HEK293 (cell line): ENCODE results near the gene ABR.

Source experiments
- CTCF ChIA-PET: fragments of 350-600 bp; formaldehyde crosslinking; extraction: SDS; loops from one replicate; lab custom pipeline; 2021; ENCODE audit warnings: antibody characterized with exemption; lab: Yijun Ruan, JAX
- POLR2A ChIA-PET: fragments of 300-600 bp; formaldehyde crosslinking; extraction: SDS; loops from one replicate; lab custom pipeline; 2020; ENCODE audit warnings: antibody characterized with exemption, inconsistent platforms; lab: Yijun Ruan, JAX
- H3K27ac ChIP-seq: fragments of 200-500 bp; sonication (Bioruptor generic); 2 replicates; pipeline ENCODE4 v1.5.1; 2014; ENCODE audit warnings: low read depth, low read length, control low read depth, inconsistent platforms; ENCODE audit errors: extremely low read depth
- H3K36me3 ChIP-seq, 2 experiments: fragments of 200-500 bp in 1 of 2; sonication (Bioruptor generic) in 1 of 2; 1 replicate in 1 of 2; 2 replicates in 1 of 2; pipeline ENCODE4 v1.5.1; 2014 to 2017; ENCODE audit warnings: inconsistent platforms in 2 of 2, low read length in 2 of 2; ENCODE audit not compliant: control insufficient read depth in 2 of 2, insufficient read depth in 1 of 2
- H3K4me1 ChIP-seq: fragments of 200-500 bp; sonication (Bioruptor generic); 2 replicates; pipeline ENCODE4 v1.5.1; 2014; ENCODE audit warnings: mild to moderate bottlenecking, low read length, inconsistent platforms; ENCODE audit not compliant: control insufficient read depth, insufficient read depth
- H3K4me3 ChIP-seq: 2 replicates; pipeline ENCODE4 v1.5.1; 2011; ENCODE audit warnings: low read depth, mild to moderate bottlenecking, control low read depth, low read length, moderate library complexity
- H3K9me3 ChIP-seq: fragments of 200-500 bp; sonication (Bioruptor generic); 2 replicates; pipeline ENCODE4 v1.5.1; 2014; ENCODE audit warnings: low read depth, low read length, inconsistent platforms; ENCODE audit not compliant: control insufficient read depth, insufficient read depth
- GFI1B ChIP-seq: fragments of 450-650 bp; formaldehyde crosslinking; IDR thresholded peaks from 2 replicates; pipeline ENCODE4 v1.5.1; 2016; ENCODE audit warnings: missing biosample characterization, missing genetic modification characterization
- SP3 ChIP-seq: fragments of 450-650 bp; formaldehyde crosslinking; IDR thresholded peaks from 2 replicates; pipeline ENCODE4 v1.5.1; 2016; ENCODE audit warnings: missing biosample characterization, missing genetic modification characterization
- TCF7L2 ChIP-seq: IDR thresholded peaks from 2 replicates; pipeline ENCODE4 v1.6.1; 2011; ENCODE audit warnings: low read depth, mild to moderate bottlenecking, inconsistent platforms, low read length, moderate library complexity, borderline replicate concordance
- ZNF121 ChIP-seq: fragments of 450-650 bp; formaldehyde crosslinking; IDR thresholded peaks from 2 replicates; pipeline ENCODE4 v1.5.1; 2016; ENCODE audit warnings: missing biosample characterization, missing genetic modification characterization
- ZNF133 ChIP-seq: fragments of 450-650 bp; formaldehyde crosslinking; IDR thresholded peaks from 2 replicates; pipeline ENCODE4 v1.5.1; 2016; ENCODE audit warnings: missing biosample characterization, missing genetic modification characterization
- ZNF155 ChIP-seq: fragments of 450-650 bp; formaldehyde crosslinking; IDR thresholded peaks from 2 replicates; pipeline ENCODE4 v1.5.1; 2016; ENCODE audit warnings: missing biosample characterization, missing genetic modification characterization
- ZNF214 ChIP-seq: fragments of 450-650 bp; formaldehyde crosslinking; IDR thresholded peaks from 2 replicates; pipeline ENCODE4 v1.5.1; 2017; ENCODE audit warnings: missing biosample characterization, mild to moderate bottlenecking, missing genetic modification characterization, borderline replicate concordance
- ZNF223 ChIP-seq: fragments of 450-650 bp; formaldehyde crosslinking; IDR thresholded peaks from 2 replicates; pipeline ENCODE4 v1.5.1; 2016; ENCODE audit warnings: missing biosample characterization, missing genetic modification characterization
- ZNF350 ChIP-seq: fragments of 450-650 bp; formaldehyde crosslinking; IDR thresholded peaks from 2 replicates; pipeline ENCODE4 v1.5.0; 2017; ENCODE audit warnings: missing biosample characterization, mild to moderate bottlenecking, missing genetic modification characterization
- ZNF48 ChIP-seq: fragments of 450-650 bp; formaldehyde crosslinking; IDR thresholded peaks from 2 replicates; pipeline ENCODE4 v1.5.1; 2016; ENCODE audit warnings: missing biosample characterization, missing genetic modification characterization
- ZNF549 ChIP-seq: fragments of 450-650 bp; IDR thresholded peaks from 2 replicates; pipeline ENCODE4 v1.5.1; 2018; ENCODE audit warnings: missing biosample characterization, missing genetic modification characterization, mild to moderate bottlenecking, inconsistent platforms, moderate library complexity
- ZNF658 ChIP-seq: fragments of 450-650 bp; formaldehyde crosslinking; IDR thresholded peaks from 2 replicates; pipeline ENCODE4; 2016; ENCODE audit warnings: missing biosample characterization, missing genetic modification characterization
- ZNF777 ChIP-seq: fragments of 450-650 bp; formaldehyde crosslinking; IDR thresholded peaks from 2 replicates; pipeline ENCODE4 v1.5.1; 2017; ENCODE audit warnings: missing biosample characterization, missing genetic modification characterization, borderline replicate concordance
- ZNF791 ChIP-seq: fragments of 450-650 bp; formaldehyde crosslinking; IDR thresholded peaks from 2 replicates; pipeline ENCODE4 v1.5.1; 2016; ENCODE audit warnings: missing biosample characterization, missing genetic modification characterization
- TF ChIP-seq, protein P1 (sequence below): fragments of 450-650 bp; formaldehyde crosslinking; IDR thresholded peaks from 2 replicates; pipeline ENCODE4 v1.5.1; 2016; ENCODE audit warnings: missing biosample characterization, missing genetic modification characterization, borderline replicate concordance
- TF ChIP-seq, protein P2 (sequence below): fragments of 450-650 bp; formaldehyde crosslinking; IDR thresholded peaks from 2 replicates; pipeline ENCODE4 v1.5.1; 2017; ENCODE audit warnings: missing biosample characterization, missing genetic modification characterization
- TF ChIP-seq, protein P3 (sequence below): fragments of 450-650 bp; formaldehyde crosslinking; IDR thresholded peaks from 2 replicates; pipeline ENCODE4 v1.5.1; 2016; ENCODE audit warnings: missing biosample characterization, missing genetic modification characterization
- TF ChIP-seq, protein P4 (sequence below): fragments of 450-650 bp; formaldehyde crosslinking; IDR thresholded peaks from 2 replicates; pipeline ENCODE4 v1.5.0; 2017; ENCODE audit warnings: missing biosample characterization, missing genetic modification characterization, borderline replicate concordance
- TF ChIP-seq, protein P5 (sequence below): fragments of 450-650 bp; formaldehyde crosslinking; IDR thresholded peaks from 2 replicates; pipeline ENCODE4 v1.5.1; 2016; ENCODE audit warnings: missing biosample characterization, missing genetic modification characterization

The ABR gene

DNA sequence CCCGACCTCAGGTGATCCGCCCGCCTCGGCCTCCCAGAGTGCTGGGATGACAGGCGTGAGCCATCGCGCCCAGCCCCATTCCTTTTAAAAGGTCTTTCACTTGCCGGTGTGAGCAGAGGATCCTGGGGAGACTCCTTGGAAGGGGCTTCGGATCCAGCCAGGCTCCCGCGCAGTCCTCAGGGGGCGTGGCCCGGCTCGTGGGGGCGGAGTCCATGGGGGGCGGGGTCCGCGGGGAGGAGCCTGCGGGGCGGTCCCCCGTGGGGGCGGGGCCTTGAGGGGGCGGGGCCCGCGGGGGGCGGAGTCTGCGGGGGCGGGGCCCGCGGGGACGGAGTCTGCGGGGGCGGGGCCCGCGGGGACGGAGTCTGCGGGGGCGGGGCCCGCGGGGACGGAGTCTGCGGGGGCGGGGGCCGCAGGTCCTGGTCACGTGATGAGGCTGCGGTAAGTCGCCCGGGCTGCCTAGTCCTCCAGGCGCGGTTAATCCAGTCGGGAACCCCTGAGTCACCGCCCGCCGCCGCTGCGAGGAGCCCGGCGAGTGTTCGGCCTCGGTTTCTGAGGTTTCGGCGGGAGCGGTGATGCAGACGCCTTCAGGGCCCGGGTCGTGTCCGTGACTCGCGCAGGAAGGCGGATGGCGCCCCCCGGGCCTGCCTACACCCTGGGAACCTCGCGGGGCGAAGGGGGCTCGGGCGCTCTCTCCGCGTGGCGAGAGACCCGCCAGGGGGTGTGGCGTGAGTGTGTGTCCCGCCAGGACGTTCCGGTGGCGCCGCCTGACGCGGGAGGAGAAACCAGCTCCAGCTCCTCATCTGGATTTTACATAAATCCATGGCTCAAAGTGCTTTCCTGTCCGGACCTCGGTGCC lies 23.6 kb upstream of the ABR start (continued):
- TF ChIP-seq, protein P1, sequence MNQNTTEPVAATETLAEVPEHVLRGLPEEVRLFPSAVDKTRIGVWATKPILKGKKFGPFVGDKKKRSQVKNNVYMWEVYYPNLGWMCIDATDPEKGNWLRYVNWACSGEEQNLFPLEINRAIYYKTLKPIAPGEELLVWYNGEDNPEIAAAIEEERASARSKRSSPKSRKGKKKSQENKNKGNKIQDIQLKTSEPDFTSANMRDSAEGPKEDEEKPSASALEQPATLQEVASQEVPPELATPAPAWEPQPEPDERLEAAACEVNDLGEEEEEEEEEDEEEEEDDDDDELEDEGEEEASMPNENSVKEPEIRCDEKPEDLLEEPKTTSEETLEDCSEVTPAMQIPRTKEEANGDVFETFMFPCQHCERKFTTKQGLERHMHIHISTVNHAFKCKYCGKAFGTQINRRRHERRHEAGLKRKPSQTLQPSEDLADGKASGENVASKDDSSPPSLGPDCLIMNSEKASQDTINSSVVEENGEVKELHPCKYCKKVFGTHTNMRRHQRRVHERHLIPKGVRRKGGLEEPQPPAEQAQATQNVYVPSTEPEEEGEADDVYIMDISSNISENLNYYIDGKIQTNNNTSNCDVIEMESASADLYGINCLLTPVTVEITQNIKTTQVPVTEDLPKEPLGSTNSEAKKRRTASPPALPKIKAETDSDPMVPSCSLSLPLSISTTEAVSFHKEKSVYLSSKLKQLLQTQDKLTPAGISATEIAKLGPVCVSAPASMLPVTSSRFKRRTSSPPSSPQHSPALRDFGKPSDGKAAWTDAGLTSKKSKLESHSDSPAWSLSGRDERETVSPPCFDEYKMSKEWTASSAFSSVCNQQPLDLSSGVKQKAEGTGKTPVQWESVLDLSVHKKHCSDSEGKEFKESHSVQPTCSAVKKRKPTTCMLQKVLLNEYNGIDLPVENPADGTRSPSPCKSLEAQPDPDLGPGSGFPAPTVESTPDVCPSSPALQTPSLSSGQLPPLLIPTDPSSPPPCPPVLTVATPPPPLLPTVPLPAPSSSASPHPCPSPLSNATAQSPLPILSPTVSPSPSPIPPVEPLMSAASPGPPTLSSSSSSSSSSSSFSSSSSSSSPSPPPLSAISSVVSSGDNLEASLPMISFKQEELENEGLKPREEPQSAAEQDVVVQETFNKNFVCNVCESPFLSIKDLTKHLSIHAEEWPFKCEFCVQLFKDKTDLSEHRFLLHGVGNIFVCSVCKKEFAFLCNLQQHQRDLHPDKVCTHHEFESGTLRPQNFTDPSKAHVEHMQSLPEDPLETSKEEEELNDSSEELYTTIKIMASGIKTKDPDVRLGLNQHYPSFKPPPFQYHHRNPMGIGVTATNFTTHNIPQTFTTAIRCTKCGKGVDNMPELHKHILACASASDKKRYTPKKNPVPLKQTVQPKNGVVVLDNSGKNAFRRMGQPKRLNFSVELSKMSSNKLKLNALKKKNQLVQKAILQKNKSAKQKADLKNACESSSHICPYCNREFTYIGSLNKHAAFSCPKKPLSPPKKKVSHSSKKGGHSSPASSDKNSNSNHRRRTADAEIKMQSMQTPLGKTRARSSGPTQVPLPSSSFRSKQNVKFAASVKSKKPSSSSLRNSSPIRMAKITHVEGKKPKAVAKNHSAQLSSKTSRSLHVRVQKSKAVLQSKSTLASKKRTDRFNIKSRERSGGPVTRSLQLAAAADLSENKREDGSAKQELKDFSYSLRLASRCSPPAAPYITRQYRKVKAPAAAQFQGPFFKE = no peak
- TF ChIP-seq, protein P2, sequence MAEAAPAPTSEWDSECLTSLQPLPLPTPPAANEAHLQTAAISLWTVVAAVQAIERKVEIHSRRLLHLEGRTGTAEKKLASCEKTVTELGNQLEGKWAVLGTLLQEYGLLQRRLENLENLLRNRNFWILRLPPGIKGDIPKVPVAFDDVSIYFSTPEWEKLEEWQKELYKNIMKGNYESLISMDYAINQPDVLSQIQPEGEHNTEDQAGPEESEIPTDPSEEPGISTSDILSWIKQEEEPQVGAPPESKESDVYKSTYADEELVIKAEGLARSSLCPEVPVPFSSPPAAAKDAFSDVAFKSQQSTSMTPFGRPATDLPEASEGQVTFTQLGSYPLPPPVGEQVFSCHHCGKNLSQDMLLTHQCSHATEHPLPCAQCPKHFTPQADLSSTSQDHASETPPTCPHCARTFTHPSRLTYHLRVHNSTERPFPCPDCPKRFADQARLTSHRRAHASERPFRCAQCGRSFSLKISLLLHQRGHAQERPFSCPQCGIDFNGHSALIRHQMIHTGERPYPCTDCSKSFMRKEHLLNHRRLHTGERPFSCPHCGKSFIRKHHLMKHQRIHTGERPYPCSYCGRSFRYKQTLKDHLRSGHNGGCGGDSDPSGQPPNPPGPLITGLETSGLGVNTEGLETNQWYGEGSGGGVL (tag by site-specific recombination) = no peak
- no peak for TF ChIP-seq ZNF214 (tag by site-specific recombination)
- no peak for TF ChIP-seq ZNF549 (tag by site-specific recombination)
- TF ChIP-seq ZNF155 (tag by site-specific recombination) = no peak

DNA sequence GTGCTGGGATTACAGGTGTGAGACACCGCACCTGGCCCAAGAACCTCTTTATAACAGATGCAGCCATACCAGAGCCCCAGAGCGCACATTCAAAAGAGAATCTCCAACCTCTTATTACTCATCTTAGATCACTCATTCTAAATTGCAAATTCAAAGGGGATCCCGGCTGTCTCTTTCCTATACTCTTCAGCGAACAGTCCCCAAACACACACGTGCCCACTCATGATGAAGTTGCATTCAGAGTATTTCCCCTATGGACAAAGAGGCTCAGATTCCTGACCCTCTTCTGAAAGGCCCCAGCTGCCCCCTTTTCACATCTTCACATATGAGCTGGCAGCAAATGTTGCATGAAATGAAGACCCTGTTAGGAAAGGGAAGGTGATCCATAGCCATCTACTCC lies 22.5 kb upstream of the ABR start:
- ChIA-PET POLR2A (interaction anchor here (0.6 kb wide), 1 partner anchor 316 kb away, joined by 4 read pairs; no protein-coding TSS in a partner anchor), CTCF (interaction anchor here (0.6 to 7.3 kb wide), 3 partner anchors 11 to 146 kb away, joined by 3 to 84 read pairs (median 5); no protein-coding TSS in a partner anchor)
- Histone ChIP-seq H3K4me1 (peaks cover 2% of the 10 kb centered on the region; the same call in 1 of the 2 replicates), H3K9me3 (no peaks in the 10 kb centered on the region), H3K27ac (no peak overlapping the region), H3K36me3 (no peaks in the 10 kb centered on the region; a peak in 1 of 3 replicates), H3K4me3 (no peak overlapping the region)
- TF ChIP-seq ZNF658 = no peak
- TF ChIP-seq ZNF121 (tag by site-specific recombination) = no peak
- TF ChIP-seq, protein P3, sequence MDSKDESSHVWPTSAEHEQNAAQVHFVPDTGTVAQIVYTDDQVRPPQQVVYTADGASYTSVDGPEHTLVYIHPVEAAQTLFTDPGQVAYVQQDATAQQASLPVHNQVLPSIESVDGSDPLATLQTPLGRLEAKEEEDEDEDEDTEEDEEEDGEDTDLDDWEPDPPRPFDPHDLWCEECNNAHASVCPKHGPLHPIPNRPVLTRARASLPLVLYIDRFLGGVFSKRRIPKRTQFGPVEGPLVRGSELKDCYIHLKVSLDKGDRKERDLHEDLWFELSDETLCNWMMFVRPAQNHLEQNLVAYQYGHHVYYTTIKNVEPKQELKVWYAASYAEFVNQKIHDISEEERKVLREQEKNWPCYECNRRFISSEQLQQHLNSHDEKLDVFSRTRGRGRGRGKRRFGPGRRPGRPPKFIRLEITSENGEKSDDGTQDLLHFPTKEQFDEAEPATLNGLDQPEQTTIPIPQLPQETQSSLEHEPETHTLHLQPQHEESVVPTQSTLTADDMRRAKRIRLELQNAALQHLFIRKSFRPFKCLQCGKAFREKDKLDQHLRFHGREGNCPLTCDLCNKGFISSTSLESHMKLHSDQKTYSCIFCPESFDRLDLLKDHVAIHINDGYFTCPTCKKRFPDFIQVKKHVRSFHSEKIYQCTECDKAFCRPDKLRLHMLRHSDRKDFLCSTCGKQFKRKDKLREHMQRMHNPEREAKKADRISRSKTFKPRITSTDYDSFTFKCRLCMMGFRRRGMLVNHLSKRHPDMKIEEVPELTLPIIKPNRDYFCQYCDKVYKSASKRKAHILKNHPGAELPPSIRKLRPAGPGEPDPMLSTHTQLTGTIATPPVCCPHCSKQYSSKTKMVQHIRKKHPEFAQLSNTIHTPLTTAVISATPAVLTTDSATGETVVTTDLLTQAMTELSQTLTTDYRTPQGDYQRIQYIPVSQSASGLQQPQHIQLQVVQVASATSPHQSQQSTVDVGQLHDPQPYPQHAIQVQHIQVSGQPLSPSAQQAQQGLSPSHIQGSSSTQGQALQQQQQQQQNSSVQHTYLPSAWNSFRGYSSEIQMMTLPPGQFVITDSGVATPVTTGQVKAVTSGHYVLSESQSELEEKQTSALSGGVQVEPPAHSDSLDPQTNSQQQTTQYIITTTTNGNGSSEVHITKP (tag by site-specific recombination) = no peak
- no peak for TF ChIP-seq ZNF133
- TF ChIP-seq ZNF48 = no peak
- TF ChIP-seq, protein P4, sequence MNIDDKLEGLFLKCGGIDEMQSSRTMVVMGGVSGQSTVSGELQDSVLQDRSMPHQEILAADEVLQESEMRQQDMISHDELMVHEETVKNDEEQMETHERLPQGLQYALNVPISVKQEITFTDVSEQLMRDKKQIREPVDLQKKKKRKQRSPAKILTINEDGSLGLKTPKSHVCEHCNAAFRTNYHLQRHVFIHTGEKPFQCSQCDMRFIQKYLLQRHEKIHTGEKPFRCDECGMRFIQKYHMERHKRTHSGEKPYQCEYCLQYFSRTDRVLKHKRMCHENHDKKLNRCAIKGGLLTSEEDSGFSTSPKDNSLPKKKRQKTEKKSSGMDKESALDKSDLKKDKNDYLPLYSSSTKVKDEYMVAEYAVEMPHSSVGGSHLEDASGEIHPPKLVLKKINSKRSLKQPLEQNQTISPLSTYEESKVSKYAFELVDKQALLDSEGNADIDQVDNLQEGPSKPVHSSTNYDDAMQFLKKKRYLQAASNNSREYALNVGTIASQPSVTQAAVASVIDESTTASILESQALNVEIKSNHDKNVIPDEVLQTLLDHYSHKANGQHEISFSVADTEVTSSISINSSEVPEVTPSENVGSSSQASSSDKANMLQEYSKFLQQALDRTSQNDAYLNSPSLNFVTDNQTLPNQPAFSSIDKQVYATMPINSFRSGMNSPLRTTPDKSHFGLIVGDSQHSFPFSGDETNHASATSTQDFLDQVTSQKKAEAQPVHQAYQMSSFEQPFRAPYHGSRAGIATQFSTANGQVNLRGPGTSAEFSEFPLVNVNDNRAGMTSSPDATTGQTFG (tag by site-specific recombination) = no peak
- no peak for TF ChIP-seq ZNF777 (tag by site-specific recombination)
- TF ChIP-seq GFI1B (tag by site-specific recombination) = no peak
- TF ChIP-seq, protein P5, sequence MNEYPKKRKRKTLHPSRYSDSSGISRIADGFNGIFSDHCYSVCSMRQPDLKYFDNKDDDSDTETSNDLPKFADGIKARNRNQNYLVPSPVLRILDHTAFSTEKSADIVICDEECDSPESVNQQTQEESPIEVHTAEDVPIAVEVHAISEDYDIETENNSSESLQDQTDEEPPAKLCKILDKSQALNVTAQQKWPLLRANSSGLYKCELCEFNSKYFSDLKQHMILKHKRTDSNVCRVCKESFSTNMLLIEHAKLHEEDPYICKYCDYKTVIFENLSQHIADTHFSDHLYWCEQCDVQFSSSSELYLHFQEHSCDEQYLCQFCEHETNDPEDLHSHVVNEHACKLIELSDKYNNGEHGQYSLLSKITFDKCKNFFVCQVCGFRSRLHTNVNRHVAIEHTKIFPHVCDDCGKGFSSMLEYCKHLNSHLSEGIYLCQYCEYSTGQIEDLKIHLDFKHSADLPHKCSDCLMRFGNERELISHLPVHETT (tag by site-specific recombination) = no peak
- no peak for TF ChIP-seq ZNF791
- no peak for TF ChIP-seq ZNF214 (tag by site-specific recombination)
- no peak for TF ChIP-seq ZNF223 (tag by site-specific recombination)
- no peak for TF ChIP-seq SP3 (tag by site-specific recombination)
- TF ChIP-seq ZNF350 (tag by site-specific recombination) = no peak
- no peak for TF ChIP-seq TCF7L2
